SKM-1 treated with dmso at 0.1 percent for 144 hours (cell line): ENCODE measurements around the gene DCP2.
A peak's percentile ranks its signal among the peaks of the same experiment; 100 is the strongest.

Experiments
- DNase-seq: peaks from one replicate; lab custom pipeline; 2025; ENCODE audit not compliant: unreplicated experiment; lab: John Stamatoyannopoulos, UW

The DCP2 gene

DNA sequence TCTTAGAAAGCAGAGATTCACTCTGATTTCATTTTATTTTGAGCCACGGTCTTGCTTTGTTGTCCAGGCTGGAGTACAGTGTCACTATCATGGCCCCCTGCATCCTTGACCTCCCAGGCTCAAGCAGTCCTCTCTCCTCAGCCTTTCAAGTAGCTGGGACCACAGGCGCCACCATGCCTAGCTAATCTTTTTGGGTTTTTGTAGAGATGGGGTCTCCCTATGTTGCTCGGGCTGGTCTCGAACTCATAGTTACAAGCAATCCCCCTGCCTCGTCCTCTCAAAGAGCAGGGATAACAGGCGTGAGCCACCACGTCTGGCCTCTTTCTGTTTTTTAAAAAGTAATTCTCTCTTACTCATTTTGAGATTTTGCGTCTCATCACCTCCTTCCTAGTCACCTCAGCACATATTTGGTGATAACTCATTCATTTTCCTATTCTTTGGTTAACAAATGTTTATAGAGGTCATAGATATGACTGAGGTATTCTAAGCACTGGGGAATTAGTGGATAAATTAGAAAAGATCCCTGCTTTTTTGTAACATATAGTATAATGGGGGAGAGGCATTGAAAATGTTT, 10.8 kb upstream of the DCP2 start:
- no peak for DNase-seq

- no peak for DNase-seq
Observed at GRCh38 chr5:112967520-112968083, 9.0 kb upstream of the DCP2 start.

- no peak for DNase-seq
Observed at GRCh38 chr5:112968411-112969106, 8.0 kb upstream of the DCP2 start.

DNA sequence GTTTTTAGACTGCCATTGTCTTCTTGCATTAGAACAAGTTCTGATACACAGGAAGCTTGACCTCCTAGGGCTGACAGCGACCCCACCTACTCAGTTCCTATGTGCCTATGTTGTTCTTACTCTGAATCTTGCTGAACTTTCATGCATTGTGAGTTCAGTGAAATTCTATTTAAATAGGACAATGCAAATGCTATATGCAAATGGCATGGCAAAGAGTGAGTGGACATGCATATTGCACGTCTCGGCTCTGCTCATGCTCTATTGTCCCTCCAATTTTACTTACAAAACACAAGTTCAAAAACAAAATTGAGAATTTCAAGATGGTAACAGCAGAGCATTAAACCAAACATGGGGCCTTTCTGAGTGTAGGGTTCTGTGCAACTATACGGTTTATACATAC, 5.3 kb upstream of the DCP2 start:
- DNase-seq = no peak

GRCh38 chr5:112973036-112973435, 3.6 kb upstream of the DCP2 start:
- no peak for DNase-seq

DNA sequence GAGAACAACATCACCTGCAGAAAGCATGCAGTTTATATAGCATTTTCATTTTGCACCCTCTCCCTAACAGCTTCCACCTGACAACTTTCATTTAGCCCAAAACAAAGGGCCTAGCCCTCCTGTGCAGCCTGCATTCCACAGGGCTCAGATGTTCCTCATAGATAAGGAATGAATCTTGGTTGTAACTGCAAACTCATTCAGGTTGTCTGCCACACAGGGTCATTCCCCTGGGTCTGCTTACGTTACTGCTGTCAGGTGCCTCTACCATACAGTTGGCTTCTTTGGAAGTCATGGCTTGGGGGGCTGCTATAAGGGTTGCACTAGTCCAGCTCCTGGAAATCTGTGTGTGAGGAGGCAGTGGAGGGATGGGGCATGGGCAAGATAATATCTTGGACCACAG, 2.7 kb upstream of the DCP2 start:
- DNase-seq = no peak

DNA sequence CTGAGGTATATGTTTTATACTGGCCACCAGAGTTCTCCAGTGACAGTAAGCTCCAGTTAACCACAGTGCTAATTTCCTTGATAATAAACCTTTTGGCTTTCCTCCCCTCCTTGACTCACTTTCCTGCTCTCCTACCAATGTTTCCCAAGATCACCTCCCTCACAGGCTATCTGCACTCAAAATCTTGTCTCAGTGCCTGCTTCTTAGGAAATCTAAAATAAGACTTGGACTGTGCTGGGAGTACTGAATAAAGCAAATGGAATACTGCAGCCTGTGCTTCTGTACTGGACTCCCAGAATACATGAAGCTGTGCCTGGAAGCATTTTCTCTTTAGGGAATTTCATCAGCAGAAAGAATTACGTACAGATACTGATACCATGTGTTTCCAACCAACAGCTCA, 1.7 kb upstream of the DCP2 start:
- no peak for DNase-seq

- DNase-seq = no peak
Observed at GRCh38 chr5:112975721-112976431, 722 bp upstream of the DCP2 start.

DNA sequence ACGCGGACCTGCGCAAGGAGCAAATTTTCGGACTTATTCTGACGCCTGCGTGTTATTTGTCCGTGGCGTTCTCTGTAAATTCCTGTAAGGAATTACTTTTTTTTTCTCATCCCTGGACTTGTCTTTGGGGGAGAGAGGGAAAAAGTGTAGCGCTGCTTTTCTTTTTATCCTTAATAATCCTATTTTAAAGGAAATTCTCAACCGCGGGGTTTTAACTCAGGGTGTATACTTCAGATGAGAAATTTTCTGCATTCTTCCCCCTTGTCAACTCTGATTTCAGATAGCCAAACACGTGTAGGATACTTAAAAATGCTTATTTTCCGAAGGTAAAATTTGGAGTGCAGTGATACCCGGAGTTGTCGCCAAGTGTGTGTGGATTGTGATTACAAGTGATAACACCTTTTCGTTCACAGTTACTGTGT, 853 bp downstream of the DCP2 start:
- no peak for DNase-seq

DNA sequence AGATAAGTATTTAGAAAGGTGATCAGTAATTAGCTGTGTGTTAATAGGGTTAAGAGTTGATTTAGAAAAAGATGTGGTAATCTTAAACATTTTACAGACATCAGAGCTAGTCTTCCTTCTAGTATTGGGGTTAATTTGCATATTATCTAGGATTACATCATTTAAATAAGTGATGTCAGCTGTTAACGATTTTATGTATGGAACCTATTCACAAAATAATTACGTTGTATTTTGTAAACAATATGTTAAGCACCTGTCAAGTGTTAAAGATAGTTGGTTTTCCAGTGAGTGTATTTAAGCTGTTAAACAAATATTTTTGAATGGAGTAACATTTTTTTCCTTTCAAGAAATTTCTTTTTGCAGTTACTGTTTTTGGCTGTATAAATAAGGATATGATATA, 2.2 kb downstream of the DCP2 start:
- no peak for DNase-seq

DNA sequence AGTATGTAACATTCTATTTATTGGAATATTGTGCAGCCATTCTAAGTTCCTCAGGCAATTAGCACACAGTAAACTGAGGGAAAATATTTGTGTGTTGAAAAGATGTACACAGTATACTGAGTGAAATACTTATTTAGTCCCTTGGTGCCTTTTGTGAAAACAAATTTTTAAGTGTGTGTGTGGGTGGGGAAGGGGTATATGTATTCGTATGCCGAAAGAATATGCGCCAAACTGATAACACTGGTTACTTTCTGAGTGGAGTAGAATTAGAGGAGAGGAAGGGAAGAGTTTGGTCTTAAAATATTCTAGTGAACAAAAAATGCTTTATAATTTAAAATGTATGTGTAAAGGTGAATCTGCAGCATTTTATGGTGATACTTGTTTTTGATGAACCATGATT, 3.1 kb downstream of the DCP2 start:
- DNase-seq = no peak

- no peak for DNase-seq
Observed at GRCh38 chr5:112983363-112983762, 6.8 kb downstream of the DCP2 start.

- no peak for DNase-seq
Observed at GRCh38 chr5:112986224-112986623, 9.6 kb downstream of the DCP2 start.

DNA sequence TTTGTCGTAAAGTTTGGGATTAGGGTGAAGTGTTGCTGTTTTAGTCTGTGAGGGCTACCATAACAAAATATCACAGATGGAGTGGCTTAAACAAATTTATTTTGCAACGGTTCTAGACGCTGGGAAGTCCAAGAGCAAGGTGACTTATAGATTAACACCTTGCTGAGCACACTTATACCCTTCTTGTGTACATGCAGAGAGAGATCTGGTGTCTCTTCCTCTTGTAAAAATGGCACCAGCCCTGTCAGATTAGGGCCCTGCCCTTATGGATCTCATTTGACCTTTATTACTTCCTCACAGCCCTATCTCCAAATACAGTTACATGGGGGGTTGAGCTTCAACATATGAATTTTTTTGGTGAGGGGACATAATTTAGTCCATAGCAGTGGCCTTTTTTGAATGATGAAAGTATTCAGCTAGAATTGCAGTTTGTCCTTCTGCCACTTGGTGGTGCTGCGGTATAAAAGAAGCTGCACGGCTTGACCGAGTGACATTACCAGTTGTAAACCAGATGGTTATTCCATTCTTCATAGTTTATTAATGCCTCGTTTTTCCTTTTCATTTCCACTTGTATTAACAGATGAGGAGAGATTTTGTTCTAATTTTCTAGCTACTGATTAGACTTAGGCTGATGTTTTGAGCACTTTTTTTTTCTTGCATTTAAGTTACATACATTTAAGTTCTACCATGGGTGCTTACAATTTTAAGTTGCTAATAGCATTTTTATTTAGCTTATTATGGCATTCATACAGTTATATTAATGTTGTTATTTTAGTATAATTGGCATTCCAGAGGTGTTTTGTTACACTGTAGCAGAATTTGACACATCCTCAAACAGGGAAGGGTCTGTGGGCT, 19.4 kb downstream of the DCP2 start:
- DNase-seq = peak; percentile 41

DNA sequence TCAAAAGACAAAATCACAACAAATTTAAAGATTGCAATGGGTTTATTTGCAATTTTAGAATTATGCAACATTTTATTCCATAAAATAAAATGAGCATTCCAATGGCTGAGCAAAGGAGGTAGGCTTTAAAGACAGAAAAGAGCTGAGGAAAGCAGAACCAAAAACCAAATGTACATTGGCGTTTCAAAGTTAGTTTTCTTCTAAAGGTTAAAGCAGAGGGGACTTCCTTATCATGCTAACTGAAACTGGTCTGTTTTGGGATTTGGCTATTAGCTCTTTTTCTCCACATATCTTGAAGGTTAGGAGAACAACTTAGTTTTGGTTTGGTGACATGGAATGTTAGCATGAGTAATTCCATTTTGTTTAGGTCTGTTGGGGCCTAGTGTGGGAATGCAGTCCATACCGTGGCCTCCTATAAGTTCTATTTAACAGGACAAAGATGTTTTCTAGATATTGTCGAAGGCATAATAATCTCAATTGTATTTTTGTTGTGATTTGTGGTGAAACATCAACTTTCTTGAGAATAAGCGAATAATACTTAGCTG, 20.3 kb downstream of the DCP2 start:
- no peak for DNase-seq

- DNase-seq = no peak
Observed at GRCh38 chr5:112998296-112998695, 21.7 kb downstream of the DCP2 start.

GRCh38 chr5:113000466-113000865, 23.9 kb downstream of the DCP2 start:
- DNase-seq = no peak

GRCh38 chr5:113002423-113002822, 25.8 kb downstream of the DCP2 start:
- DNase-seq = no peak

- no peak for DNase-seq
Observed at GRCh38 chr5:113003763-113004162, 27.2 kb downstream of the DCP2 start.

DNA sequence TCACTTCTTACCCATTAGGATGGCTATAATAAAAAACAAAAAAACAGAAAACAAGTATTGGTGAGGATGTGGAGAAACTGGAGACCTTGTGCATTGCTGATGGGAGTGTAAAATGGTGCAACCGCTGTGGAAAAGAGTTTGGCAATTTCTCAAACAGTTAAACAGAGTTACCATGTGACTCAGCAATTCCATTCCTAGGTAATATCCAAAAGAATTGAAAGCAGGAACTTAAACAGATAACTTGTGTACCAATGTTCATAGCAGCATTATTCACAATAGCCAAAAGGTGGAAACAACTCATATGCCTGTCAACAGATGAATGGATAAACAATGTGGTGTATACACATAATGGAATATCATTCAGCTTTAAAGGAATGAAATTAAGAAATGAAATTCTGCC, 28.9 kb downstream of the DCP2 start:
- no peak for DNase-seq
